Esophagus squamous epithelium (tissue), 4 donors: ENCODE measurements around the gene ZNF428.

Experiments
- CTCF ChIP-seq, 6 experiments: fragments of 450-650 bp in 4 of 6; fragments of 200-600 bp in 2 of 6; sonication (generic) in 2 of 6; IDR thresholded peaks; one replicate each; pipeline ENCODE4 v1.5.1; 2016 to 2019; ENCODE audit warnings: antibody characterized with exemption in 6 of 6, mild to moderate bottlenecking in 4 of 6, moderate library complexity in 4 of 6
- POLR2A ChIP-seq, 4 donors: fragments of 450-650 bp; IDR thresholded peaks; one replicate each; pipeline ENCODE4 v1.6.1; 2017; ENCODE audit warnings: antibody characterized with exemption in 4 of 4, mild to moderate bottlenecking in 4 of 4, moderate library complexity in 3 of 4

GRCh38 chr19:43563816-43564457 is 55.5 kb downstream of the ZNF428 start:
- no peak for TF ChIP-seq CTCF (IDR thresholded peaks at IDR 0.05)
- TF ChIP-seq POLR2A (IDR thresholded peaks at IDR 0.05) = no peak
